GM12872 (cell line): ENCODE data around the gene MON1B.

Experiments
- CTCF ChIP-seq: IDR thresholded peaks from 3 replicates; pipeline ENCODE4 v1.5.1; 2011; ENCODE audit warnings: low read depth, mild to moderate bottlenecking, low read length, moderate library complexity; ENCODE audit not compliant: insufficient read depth

MON1B gene

GRCh38 chr16:77168901-77169300, 22.1 kb upstream of the MON1B start:
- no peak for TF ChIP-seq CTCF

- TF ChIP-seq CTCF = peak; percentile 82
Measured at GRCh38 chr16:77169650-77170236, 21.2 kb upstream of the MON1B start.

- TF ChIP-seq CTCF = no peak
Measured at GRCh38 chr16:77170805-77171204, 20.2 kb upstream of the MON1B start.

GRCh38 chr16:77171745-77172635, 19.0 kb upstream of the MON1B start:
- peak; percentile 70 for TF ChIP-seq CTCF

GRCh38 chr16:77172951-77173350, 18.0 kb upstream of the MON1B start:
- no peak for TF ChIP-seq CTCF

- TF ChIP-seq CTCF = no peak
Measured at GRCh38 chr16:77183137-77183536, 7.9 kb upstream of the MON1B start.

- no peak for TF ChIP-seq CTCF
Measured at GRCh38 chr16:77190190-77190477, 856 bp upstream of the MON1B start.
